T-cell (primary cell): ENCODE measurements around the gene RNF214. TPM values are rescaled to one million over a fixed set of nuclear protein-coding genes. Genes with fewer than 3 reads are reported as not detected.
"Not testable (repeated sequence)": the region's sequence is repeated elsewhere in the genome, so short reads cannot be mapped to it uniquely, and the experiment has no call there.

Experiments used
- ATAC-seq, 4 experiments: fragments of 200-7000 bp in 3 of 4; fragments of 150-1000 bp in 1 of 4; cut with Tn5 transposase; replicated peaks in 1 of 4; 1 replicate in 3 of 4; 2 replicates in 1 of 4; pipeline ENCODE4 v1.10.0; 2021; ENCODE audit warnings: moderate library complexity in 3 of 4, mild to moderate bottlenecking in 2 of 4, moderate number of reproducible peaks in 1 of 4
- CTCF ChIA-PET, 2 donors: fragments of 300-600 bp; sonication (Branson Sonifier 250); formaldehyde crosslinking; loops; one replicate each; lab custom pipeline; 2022; ENCODE audit warnings: antibody characterized with exemption in 2 of 2; lab: Charles Lee
- POLR2A ChIA-PET, 2 donors: fragments of 300-600 bp; sonication (Branson Sonifier 250); formaldehyde crosslinking; loops; one replicate each; lab custom pipeline; 2022; ENCODE audit warnings: antibody characterized with exemption in 2 of 2; lab: Charles Lee
- DNase-seq, 35 experiments: peaks; one replicate each; pipeline versions ENCODE4 v3.0.0 to v3.0.0-alpha.2; 2013 to 2023
- H3K27ac ChIP-seq: one replicate; pipeline ENCODE4 v1.5.1; 2013; ENCODE audit warnings: low read length
- H3K27me3 ChIP-seq, 2 experiments: replicated peaks in 1 of 2; 1 replicate in 1 of 2; 2 replicates in 1 of 2; pipeline versions ENCODE4 v1.6.1 to v1.7.0; 2013; ENCODE audit warnings: low read length in 1 of 2, mixed read lengths in 1 of 2; ENCODE audit not compliant: control insufficient read depth in 2 of 2, insufficient read depth in 2 of 2; ENCODE audit errors: extremely low read depth in 1 of 2
- H3K36me3 ChIP-seq, 2 donors: 1 replicate in 1 of 2; 2 replicates in 1 of 2; pipeline versions ENCODE4 v1.6.1 to v1.7.0; 2013; ENCODE audit warnings: low read length in 1 of 2; ENCODE audit not compliant: control insufficient read depth in 2 of 2, insufficient read depth in 1 of 2; ENCODE audit errors: extremely low read depth in 1 of 2
- H3K4me1 ChIP-seq, 2 experiments: 1 replicate in 1 of 2; 2 replicates in 1 of 2; pipeline versions ENCODE4 v1.6.1 to v1.7.0; 2013; ENCODE audit warnings: low read length in 2 of 2, mixed read lengths in 1 of 2; ENCODE audit not compliant: insufficient read depth in 2 of 2, control insufficient read depth in 1 of 2; ENCODE audit errors: extremely low read depth in 1 of 2
- H3K4me3 ChIP-seq, 2 donors: 1 replicate in 1 of 2; 2 replicates in 1 of 2; pipeline versions ENCODE4 v1.5.1 to v1.7.0; 2013; ENCODE audit warnings: mild to moderate bottlenecking in 2 of 2, low read length in 1 of 2, moderate library complexity in 1 of 2; ENCODE audit not compliant: control insufficient read depth in 1 of 2; ENCODE audit errors: extremely low read depth in 1 of 2
- H3K9me3 ChIP-seq: 2 replicates; pipeline ENCODE4 v1.7.0; 2013
- H3K27ac Mint-ChIP-seq, 2 donors: one replicate each; pipeline ENCODE4 v1.8.0; 2020 to 2021; ENCODE audit warnings: mild to moderate bottlenecking in 2 of 2, mixed read lengths in 2 of 2
- H3K27me3 Mint-ChIP-seq, 2 donors: one replicate each; pipeline ENCODE4 v1.8.0; 2021 to 2022; ENCODE audit warnings: mixed read lengths in 2 of 2
- H3K36me3 Mint-ChIP-seq: one replicate; pipeline ENCODE4 v1.8.0; 2021; ENCODE audit warnings: mixed read lengths
- H3K4me1 Mint-ChIP-seq, 3 donors: one replicate each; pipeline ENCODE4 v1.8.0; 2020 to 2022; ENCODE audit warnings: mixed read lengths in 3 of 3, mild to moderate bottlenecking in 1 of 3
- H3K4me3 Mint-ChIP-seq, 3 donors: one replicate each; pipeline ENCODE4 v1.8.0; 2020 to 2022; ENCODE audit warnings: mild to moderate bottlenecking in 3 of 3, mixed read lengths in 3 of 3, moderate library complexity in 3 of 3
- H3K9me3 Mint-ChIP-seq, 3 donors: one replicate each; pipeline ENCODE4 v1.8.0; 2020 to 2022; ENCODE audit warnings: mixed read lengths in 3 of 3
- WGBS: methylation state at CpG from one replicate; pipeline ENCODE4 v1.1.5; 2013; ENCODE audit warnings: missing lambda C conversion rate; ENCODE audit not compliant: insufficient coverage; 5-methylcytosine and 5-hydroxymethylcytosine counted together
- total RNA-seq, 35 experiments: library from RNA in 6 of 35; stranded (reverse) in 6 of 35; fragments of 120-200 nt in 1 of 35; gene quantifications; one replicate each; pipeline versions ENCODE4 v1.2.1 to v1.2.4 and lab custom pipeline; 2013 to 2026

The RNF214 gene
- total RNA-seq, 5 donors from 2014 or later (not counting 1 experiment from before 2014, with no cell fraction given) = 21.6 to 31.7 (median 30.5) TPM

DNA sequence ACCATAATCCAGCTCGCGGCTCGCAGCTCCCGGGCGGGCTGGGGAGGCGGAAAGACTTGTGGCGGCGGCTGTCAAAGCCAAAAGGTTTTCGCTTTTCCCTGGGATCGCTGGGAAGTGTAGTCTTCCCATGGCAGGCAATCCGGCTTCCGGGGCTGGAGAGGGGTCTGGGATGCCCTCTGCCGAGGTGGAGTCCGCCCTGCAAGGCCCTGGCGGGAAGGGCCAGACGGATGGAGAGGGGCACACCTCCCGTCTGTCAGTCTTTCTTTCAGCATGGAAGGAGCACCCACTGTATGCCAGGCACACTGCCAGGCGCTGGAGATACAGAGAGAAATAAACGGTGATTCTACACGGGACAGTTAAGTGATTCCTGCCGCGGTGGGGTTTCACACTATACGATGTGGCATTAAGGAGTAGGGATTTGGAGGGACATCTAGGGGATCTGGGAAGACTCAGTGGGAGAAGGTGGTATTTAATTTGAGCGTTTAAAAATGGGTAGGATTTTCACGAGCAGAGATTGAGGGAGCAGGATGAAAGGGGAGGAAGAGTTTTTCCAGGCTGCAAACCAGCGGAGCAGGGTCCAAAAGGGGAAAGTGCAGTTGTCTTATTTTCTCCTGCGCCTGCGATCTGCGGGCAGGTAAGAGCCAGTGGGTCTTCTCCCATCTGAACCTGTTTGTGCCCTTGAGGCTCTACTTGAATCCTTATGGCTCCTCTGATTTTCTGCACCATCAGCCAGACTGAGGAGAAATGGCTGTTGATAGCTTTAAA is 83.9 kb downstream of the RNF214 start, which contains the start of gene BACE1:
Gene BACE1 (minus strand): TSS at position 60 of the 765 bp plus-strand sequence. CDS start 461 bp downstream, outside the sequence.
- Histone ChIP-seq H3K4me1 (peaks cover 3 to 21% of the 10 kb centered on the region in 2 experiments), H3K4me3 (peak within 1 kb of the TSS; percentile 52 to 75), H3K9me3 (no peaks in the 10 kb centered on the region), H3K27me3 (peaks cover 0 to 46% of the 10 kb centered on the region in 2 experiments), H3K36me3 (no peaks in the 10 kb centered on the region), H3K27ac (no peak within 1 kb of the TSS)
- ATAC-seq = peak; percentile 34 to 61 (median 43)
- H3K36me3 Mint-ChIP-seq = no peaks in the 10 kb centered on the region
- CTCF ChIA-PET = no interaction called here
- H3K27me3 Mint-ChIP-seq = peaks cover 18 to 35% of the 10 kb centered on the region in 2 donors
- WGBS = 18% methylated on average over 26 of the region's 29 CpGs
- DNase-seq = peak in 7 of 35 experiments; percentile 1 to 23 (median 18)
- POLR2A ChIA-PET = no interaction called here
- no peak within 1 kb of the TSS for H3K27ac Mint-ChIP-seq
- H3K4me1 Mint-ChIP-seq = peaks cover 7 to 19% (median 8%) of the 10 kb centered on the region in 3 donors
- no peaks in the 10 kb centered on the region for H3K9me3 Mint-ChIP-seq
- H3K4me3 Mint-ChIP-seq = peak within 1 kb of the TSS; percentile 69 to 81 (median 78)

DNA sequence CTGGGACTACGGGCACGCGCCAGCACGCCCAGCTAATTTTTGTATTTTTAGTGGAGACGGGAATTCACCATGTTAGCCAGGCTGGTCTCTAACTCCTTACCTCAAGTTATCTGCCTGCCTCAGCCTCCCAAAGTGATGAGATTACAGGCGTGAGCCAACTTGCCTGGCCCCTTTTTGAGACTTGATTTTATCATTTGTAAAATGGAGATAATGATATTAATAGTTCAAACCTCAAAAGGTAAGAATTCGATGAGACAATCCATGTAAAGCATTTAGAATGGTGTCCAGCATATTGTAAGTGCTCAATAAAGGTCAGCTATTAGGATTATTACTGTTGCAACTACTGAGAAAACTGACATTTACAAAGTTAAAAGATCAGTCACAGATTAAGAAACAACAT is 86.3 kb downstream of the RNF214 start:
- POLR2A ChIA-PET = interaction anchor here in 1 of 2 donors (1.1 kb wide), 1 partner anchor 9 kb away, joined by 3 read pairs; the partner anchor contains the start of gene CEP164

GRCh38 chr11:117319214-117319840 is 86.9 kb downstream of the RNF214 start:
- H3K36me3 Mint-ChIP-seq = no peaks in the 10 kb centered on the region
- peaks cover 0 to 33% of the 10 kb centered on the region in 2 experiments for H3K27me3 ChIP-seq
- H3K9me3 Mint-ChIP-seq = no peaks in the 10 kb centered on the region
- H3K27me3 Mint-ChIP-seq = peaks cover 18 to 24% of the 10 kb centered on the region in 2 donors
- H3K4me1 ChIP-seq = peaks cover 3 to 21% of the 10 kb centered on the region in 2 experiments
- H3K36me3 ChIP-seq = no peaks in the 10 kb centered on the region
- H3K4me1 Mint-ChIP-seq = peaks cover 7 to 15% (median 8%) of the 10 kb centered on the region in 3 donors
- ATAC-seq (no peak), DNase-seq (no peak)
- CTCF ChIA-PET = interaction anchor here in 1 of 2 donors (0.9 kb wide), 1 partner anchor 46 kb away, joined by 3 read pairs; no protein-coding TSS in a partner anchor
- H3K4me3 ChIP-seq = no peak overlapping the region
- no peak overlapping the region for H3K4me3 Mint-ChIP-seq
- POLR2A ChIA-PET = interaction anchor here in 1 of 2 donors (0.6 to 1.1 kb wide), 3 partner anchors 8 to 13 kb away, joined by 3 to 4 read pairs (median 3); partner anchors contain the start of gene CEP164
- WGBS = no CpG with 5 or more reads among the region's 5 CpGs
- H3K27ac ChIP-seq = no peak overlapping the region
- no peaks in the 10 kb centered on the region for H3K9me3 ChIP-seq
- no peak overlapping the region for H3K27ac Mint-ChIP-seq

More for the DNA sequence above, 86.3 kb downstream of the RNF214 start:
- peaks cover 0 to 39% of the 10 kb centered on the region in 2 experiments for H3K27me3 ChIP-seq
- Mint-ChIP-seq H3K4me1 (peaks cover 7 to 19% (median 8%) of the 10 kb centered on the region in 3 donors), H3K4me3 (no peak overlapping the region), H3K36me3 (no peaks in the 10 kb centered on the region), H3K27ac (no peak overlapping the region), H3K9me3 (no peaks in the 10 kb centered on the region), H3K27me3 (peaks cover 18 to 30% of the 10 kb centered on the region in 2 donors)
- H3K36me3 ChIP-seq = no peaks in the 10 kb centered on the region
- H3K4me3 ChIP-seq = no peak overlapping the region
- no peak overlapping the region for H3K27ac ChIP-seq
- no peak for DNase-seq
- 90% methylated on average over 2 of the region's 7 CpGs for WGBS
- H3K4me1 ChIP-seq = peaks cover 3 to 21% of the 10 kb centered on the region in 2 experiments
- no peak for ATAC-seq
- CTCF ChIA-PET = no interaction called here
- no peaks in the 10 kb centered on the region for H3K9me3 ChIP-seq

- ChIA-PET CTCF (interaction anchor here in 1 of 2 donors (0.7 to 0.9 kb wide), 2 partner anchors 96 to 149 kb away, joined by 3 to 5 read pairs; partner anchors contain the start of genes PCSK7 and SIDT2), POLR2A (interaction anchor here in 1 of 2 donors (0.6 to 0.9 kb wide), 2 partner anchors 9 to 659 kb away, joined by 3 to 4 read pairs; no protein-coding TSS in a partner anchor)
- DNase-seq, H3K36me3 ChIP-seq, H3K27me3 ChIP-seq, H3K9me3 ChIP-seq, H3K27ac Mint-ChIP-seq, H3K36me3 Mint-ChIP-seq, H3K4me3 Mint-ChIP-seq, H3K27me3 Mint-ChIP-seq, H3K9me3 Mint-ChIP-seq, ATAC-seq: not testable (repeated sequence)
- peak overlapping the region; percentile 87 for H3K27ac ChIP-seq
- H3K4me1 ChIP-seq = peaks cover 7 to 18% of the 10 kb centered on the region in 2 experiments
- WGBS = 27% methylated on average over 3 of the region's 5 CpGs
- H3K4me1 Mint-ChIP-seq = peaks cover 4 to 18% (median 10%) of the 10 kb centered on the region in 3 donors
- H3K4me3 ChIP-seq = peak overlapping the region in 1 of 2 donors; percentile 70
Measured at GRCh38 chr11:117327255-117327566, 94.7 kb downstream of the RNF214 start.

DNA sequence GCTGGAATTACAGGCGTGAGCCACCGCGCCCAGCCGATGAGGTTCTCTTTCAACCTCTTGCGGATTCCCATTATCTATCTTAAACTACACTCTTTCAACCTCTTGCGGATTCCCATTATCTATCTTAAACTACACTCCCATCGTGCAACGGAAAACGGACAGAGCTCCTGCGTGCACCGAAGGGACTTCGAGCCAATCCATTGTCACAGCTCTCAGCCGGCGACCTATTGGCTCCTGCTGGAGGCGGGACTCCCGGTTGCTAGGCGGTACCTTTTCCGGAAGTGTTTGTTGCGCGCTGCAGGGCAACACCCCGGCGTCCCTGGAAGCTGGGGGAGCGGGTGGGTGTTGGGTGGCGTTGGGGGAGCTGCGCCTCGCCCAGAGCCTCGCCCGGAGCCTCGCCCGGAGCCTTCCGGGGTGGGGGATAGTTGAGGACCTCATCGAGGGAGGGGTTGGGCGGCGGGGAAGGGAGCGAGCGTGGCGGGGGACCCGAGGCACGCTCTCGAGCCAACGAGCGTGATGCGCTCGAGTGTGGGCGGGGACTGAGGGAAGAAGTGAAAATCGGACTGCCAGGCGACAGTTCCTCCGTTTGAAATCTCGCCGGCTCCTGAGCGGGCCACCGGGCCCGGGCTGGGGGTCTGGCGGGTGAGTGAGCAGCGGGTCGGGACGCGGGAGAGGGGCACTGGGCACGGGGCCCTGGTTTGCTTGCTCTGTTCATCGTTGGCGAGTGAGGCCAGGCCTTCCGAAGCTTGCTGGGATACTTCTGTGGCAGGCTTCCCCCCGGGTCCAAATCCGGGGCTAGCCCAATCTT is 95.3 kb downstream of the RNF214 start, which contains the start of gene CEP164:
Gene CEP164 (plus strand): TSS at position 288 of the 808 bp plus-strand sequence. CDS start 10,733 bp downstream, outside the sequence.
- Histone ChIP-seq H3K4me1 (peaks cover 7 to 18% of the 10 kb centered on the region in 2 experiments), H3K4me3 (peak within 1 kb of the TSS; percentile 70 to 92), H3K27me3 (no peaks in the 10 kb centered on the region), H3K36me3 (no peaks in the 10 kb centered on the region), H3K9me3 (no peaks in the 10 kb centered on the region), H3K27ac (peak within 1 kb of the TSS; percentile 87)
- WGBS = under 1% methylated on average over 58 of the region's 64 CpGs
- CTCF ChIA-PET = interaction anchor here in 1 of 2 donors (0.6 to 0.9 kb wide), 3 partner anchors 96 to 403 kb away, joined by 3 to 5 read pairs (median 3); partner anchors contain the start of genes PCSK7 and SIDT2
- Mint-ChIP-seq H3K4me3 (peak within 1 kb of the TSS in 2 of 3 donors; percentile 51 to 55), H3K9me3 (no peaks in the 10 kb centered on the region), H3K4me1 (peaks cover 7 to 21% (median 12%) of the 10 kb centered on the region in 3 donors), H3K27me3 (no peaks in the 10 kb centered on the region), H3K36me3 (peaks cover 4% of the 10 kb centered on the region), H3K27ac (no peak within 1 kb of the TSS)
- POLR2A ChIA-PET = interaction anchor here in 1 of 2 donors (0.6 to 1.1 kb wide), 3 partner anchors 9 to 660 kb away, joined by 3 to 4 read pairs (median 3); partner anchors contain the start of gene ZPR1
- ATAC-seq (peak; percentile 93 to 97 (median 95)), DNase-seq (peak; percentile 86 to 97 (median 93))
